Measurements from ENCODE around the gene PATL2.
"Not testable (repeated sequence)": the region's sequence is repeated elsewhere in the genome, so short reads cannot be mapped to it uniquely, and the experiment has no call there.

Gene PATL2

GRCh38 chr15:44706946-44707636 is 4.0 kb downstream of the PATL2 start:
- H3K27me3 ChIP-seq (ENCODE audit: insufficient read depth, low read length), result no peaks in the 10 kb centered on the region
- no peak overlapping the region for H3K27ac ChIP-seq (ENCODE audit: low read depth, low read length)
- no peak overlapping the region for H3K4me3 ChIP-seq (ENCODE audit: low read depth, low read length)
- peaks cover 22% of the 10 kb centered on the region for H3K79me2 ChIP-seq (ENCODE audit: control insufficient read depth, insufficient read depth, low read length, unreplicated experiment)
- no peaks in the 10 kb centered on the region for H3K4me1 ChIP-seq (ENCODE audit: control insufficient read depth, insufficient read depth, low read length, unreplicated experiment)
- H2AFZ ChIP-seq (ENCODE audit: low read length, unreplicated experiment), result no peak overlapping the region
- peaks cover 16% of the 10 kb centered on the region; the same call in 1 of the 2 replicates for H3K36me3 ChIP-seq (ENCODE audit: insufficient read depth, low read length)

DNA sequence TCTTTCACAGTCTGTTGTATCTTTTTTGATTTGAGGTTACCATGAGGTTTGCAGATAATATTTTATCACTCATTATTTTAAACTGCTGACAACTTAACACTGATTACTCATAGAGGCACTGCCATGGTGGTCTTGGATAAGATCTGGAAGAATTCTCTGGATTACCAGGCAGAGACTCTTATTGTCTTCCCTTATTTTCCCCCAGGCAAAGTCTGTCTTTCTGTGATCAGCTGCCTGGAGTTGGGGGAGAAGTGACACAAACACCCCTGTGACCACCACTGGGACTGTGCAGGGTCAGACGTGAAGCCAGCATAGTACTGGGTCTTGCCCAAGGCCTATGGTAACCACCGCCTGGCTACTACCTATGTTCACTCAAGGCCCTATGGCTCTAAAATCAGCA is 4.7 kb downstream of the PATL2 start:
- no peaks in the 10 kb centered on the region for H3K4me1 ChIP-seq (ENCODE audit: control insufficient read depth, insufficient read depth, low read length, unreplicated experiment)
- no peak overlapping the region for H2AFZ ChIP-seq (ENCODE audit: low read length, unreplicated experiment)
- no peak overlapping the region for H3K4me3 ChIP-seq (ENCODE audit: low read depth, low read length)
- peaks cover 15% of the 10 kb centered on the region; the same call in 1 of the 2 replicates for H3K36me3 ChIP-seq (ENCODE audit: insufficient read depth, low read length)
- no peaks in the 10 kb centered on the region for H3K27me3 ChIP-seq (ENCODE audit: insufficient read depth, low read length)
- peaks cover 15% of the 10 kb centered on the region for H3K79me2 ChIP-seq (ENCODE audit: control insufficient read depth, insufficient read depth, low read length, unreplicated experiment)
- no peak overlapping the region for H3K27ac ChIP-seq (ENCODE audit: low read depth, low read length)

DNA sequence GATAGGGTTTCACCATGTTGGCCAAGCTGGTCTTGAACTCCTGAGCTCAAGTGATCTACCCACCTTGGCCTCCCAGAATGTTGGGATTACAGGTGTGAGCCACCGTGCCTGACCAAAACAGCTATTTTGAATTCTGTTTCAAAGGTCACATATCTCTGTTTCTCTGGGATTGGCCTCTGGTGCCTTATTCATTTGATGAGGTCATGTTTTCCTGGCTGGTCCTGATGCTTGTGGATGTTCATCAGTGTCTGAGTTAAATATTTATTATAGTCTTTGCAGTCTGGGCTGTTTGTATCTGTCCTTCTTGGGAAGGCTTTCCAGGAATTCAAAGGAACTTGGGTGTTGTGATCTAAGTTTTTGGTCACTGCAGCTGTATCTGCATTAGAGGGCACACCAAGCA is 5.1 kb downstream of the PATL2 start:
- Histone ChIP-seq H2AFZ (ENCODE audit: low read length, unreplicated experiment) (no peak overlapping the region), H3K79me2 (ENCODE audit: control insufficient read depth, insufficient read depth, low read length, unreplicated experiment) (peaks cover 13% of the 10 kb centered on the region), H3K27me3 (ENCODE audit: insufficient read depth, low read length) (no peaks in the 10 kb centered on the region), H3K4me3 (ENCODE audit: low read depth, low read length) (no peak overlapping the region), H3K27ac (ENCODE audit: low read depth, low read length) (no peak overlapping the region), H3K4me1 (ENCODE audit: control insufficient read depth, insufficient read depth, low read length, unreplicated experiment) (no peaks in the 10 kb centered on the region), H3K36me3 (ENCODE audit: insufficient read depth, low read length) (peaks cover 15% of the 10 kb centered on the region; the same call in 1 of the 2 replicates)

DNA sequence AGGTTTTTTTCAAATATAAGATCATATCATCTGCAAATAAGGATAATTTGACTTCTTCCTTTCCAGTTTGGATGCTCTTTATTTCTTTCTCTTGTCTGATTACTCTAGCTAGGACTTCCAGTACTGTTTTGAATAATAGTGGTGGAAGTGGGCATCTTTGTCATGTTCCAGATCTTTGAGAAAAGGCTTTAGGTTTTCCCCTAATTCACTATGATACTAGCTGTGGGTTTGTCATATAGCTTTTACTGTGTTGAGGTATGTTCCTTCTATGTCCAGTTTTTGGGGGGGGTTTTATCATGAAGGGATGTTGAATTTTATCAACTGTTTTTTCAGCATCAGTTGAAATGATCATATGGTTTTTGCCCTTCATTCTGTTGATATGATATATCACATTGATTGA is 10.4 kb downstream of the PATL2 start:
- not testable (repeated sequence) for H3K79me2 ChIP-seq (ENCODE audit: control insufficient read depth, insufficient read depth, low read length, unreplicated experiment); H3K27me3 ChIP-seq (ENCODE audit: insufficient read depth, low read length); H2AFZ ChIP-seq (ENCODE audit: low read length, unreplicated experiment); H3K4me1 ChIP-seq (ENCODE audit: control insufficient read depth, insufficient read depth, low read length, unreplicated experiment); H3K27ac ChIP-seq (ENCODE audit: low read depth, low read length); H3K4me3 ChIP-seq (ENCODE audit: low read depth, low read length); H3K36me3 ChIP-seq (ENCODE audit: insufficient read depth, low read length)

GRCh38 chr15:44698641-44699040 is 12.5 kb downstream of the PATL2 start:
- Histone ChIP-seq H3K79me2 (ENCODE audit: control insufficient read depth, insufficient read depth, low read length, unreplicated experiment) (no peaks in the 10 kb centered on the region), H3K4me1 (ENCODE audit: control insufficient read depth, insufficient read depth, low read length, unreplicated experiment) (peaks cover 4% of the 10 kb centered on the region)

DNA sequence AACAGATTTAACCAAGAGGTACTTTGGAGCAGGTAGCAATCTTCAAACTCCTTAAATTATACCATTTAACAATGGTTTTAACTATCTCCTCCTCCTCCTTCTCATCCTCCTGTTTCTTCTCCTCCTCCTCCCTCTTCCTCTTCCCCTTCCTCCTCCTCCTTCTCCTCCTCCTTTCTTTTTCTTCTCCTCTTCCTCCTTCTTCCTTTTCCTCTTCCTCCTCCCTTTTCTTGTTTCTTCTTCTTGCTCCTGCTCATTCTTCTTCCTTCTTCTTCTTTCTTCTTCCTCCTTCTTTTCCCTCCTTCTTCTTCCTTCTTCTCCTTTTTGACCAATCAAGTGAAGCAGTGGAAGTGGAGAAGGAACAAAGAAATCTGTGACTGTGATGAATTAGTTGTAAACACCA is 14.1 kb downstream of the PATL2 start:
- H3K27me3 ChIP-seq (ENCODE audit: insufficient read depth, low read length), result no peaks in the 10 kb centered on the region
- no peak overlapping the region for H3K4me3 ChIP-seq (ENCODE audit: low read depth, low read length)
- H3K36me3 ChIP-seq (ENCODE audit: insufficient read depth, low read length), result no peaks in the 10 kb centered on the region
- H3K79me2 ChIP-seq (ENCODE audit: control insufficient read depth, insufficient read depth, low read length, unreplicated experiment), result no peaks in the 10 kb centered on the region
- peaks cover 4% of the 10 kb centered on the region for H3K4me1 ChIP-seq (ENCODE audit: control insufficient read depth, insufficient read depth, low read length, unreplicated experiment)
- H2AFZ ChIP-seq (ENCODE audit: low read length, unreplicated experiment), result no peak overlapping the region
- H3K27ac ChIP-seq (ENCODE audit: low read depth, low read length), result no peak overlapping the region

More at GRCh38 chr15:44698641-44699040, 12.5 kb downstream of the PATL2 start:
- Histone ChIP-seq H2AFZ (ENCODE audit: low read length, unreplicated experiment) (no peak overlapping the region), H3K27me3 (ENCODE audit: insufficient read depth, low read length) (no peaks in the 10 kb centered on the region), H3K27ac (ENCODE audit: low read depth, low read length) (no peak overlapping the region), H3K4me3 (ENCODE audit: low read depth, low read length) (no peak overlapping the region), H3K36me3 (ENCODE audit: insufficient read depth, low read length) (no peaks in the 10 kb centered on the region)

GRCh38 chr15:44695294-44695693 is 15.8 kb downstream of the PATL2 start:
- Histone ChIP-seq H3K36me3 (ENCODE audit: insufficient read depth, low read length) (no peaks in the 10 kb centered on the region), H3K79me2 (ENCODE audit: control insufficient read depth, insufficient read depth, low read length, unreplicated experiment) (no peaks in the 10 kb centered on the region), H3K4me1 (ENCODE audit: control insufficient read depth, insufficient read depth, low read length, unreplicated experiment) (peaks cover 4% of the 10 kb centered on the region), H3K4me3 (ENCODE audit: low read depth, low read length) (no peak overlapping the region), H2AFZ (ENCODE audit: low read length, unreplicated experiment) (no peak overlapping the region), H3K27ac (ENCODE audit: low read depth, low read length) (no peak overlapping the region), H3K27me3 (ENCODE audit: insufficient read depth, low read length) (no peaks in the 10 kb centered on the region)

DNA sequence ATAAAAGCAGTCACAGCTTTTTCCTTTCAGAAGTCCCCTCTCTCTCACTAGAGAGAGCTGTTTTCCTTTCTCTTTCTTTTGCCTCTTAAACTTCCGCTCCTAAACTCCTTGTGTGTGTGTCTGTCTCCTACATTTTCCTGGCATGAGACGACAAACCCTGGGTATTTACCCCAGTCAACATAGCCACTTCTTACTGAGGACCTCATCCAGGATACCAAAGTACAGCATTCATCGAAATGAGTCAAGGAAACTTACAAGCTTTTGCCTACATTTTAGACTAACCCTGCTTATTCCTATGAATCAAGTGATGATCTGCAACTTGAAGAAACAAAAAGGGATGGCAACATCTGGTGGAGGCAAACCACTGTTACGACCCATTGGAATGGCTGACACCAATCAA is 16.7 kb downstream of the PATL2 start:
- Histone ChIP-seq H3K79me2 (ENCODE audit: control insufficient read depth, insufficient read depth, low read length, unreplicated experiment) (no peaks in the 10 kb centered on the region), H3K27ac (ENCODE audit: low read depth, low read length) (no peak overlapping the region), H3K27me3 (ENCODE audit: insufficient read depth, low read length) (no peaks in the 10 kb centered on the region), H3K4me3 (ENCODE audit: low read depth, low read length) (no peak overlapping the region), H3K4me1 (ENCODE audit: control insufficient read depth, insufficient read depth, low read length, unreplicated experiment) (peaks cover 4% of the 10 kb centered on the region), H2AFZ (ENCODE audit: low read length, unreplicated experiment) (peak overlapping the region; percentile 38), H3K36me3 (ENCODE audit: insufficient read depth, low read length) (no peaks in the 10 kb centered on the region)

DNA sequence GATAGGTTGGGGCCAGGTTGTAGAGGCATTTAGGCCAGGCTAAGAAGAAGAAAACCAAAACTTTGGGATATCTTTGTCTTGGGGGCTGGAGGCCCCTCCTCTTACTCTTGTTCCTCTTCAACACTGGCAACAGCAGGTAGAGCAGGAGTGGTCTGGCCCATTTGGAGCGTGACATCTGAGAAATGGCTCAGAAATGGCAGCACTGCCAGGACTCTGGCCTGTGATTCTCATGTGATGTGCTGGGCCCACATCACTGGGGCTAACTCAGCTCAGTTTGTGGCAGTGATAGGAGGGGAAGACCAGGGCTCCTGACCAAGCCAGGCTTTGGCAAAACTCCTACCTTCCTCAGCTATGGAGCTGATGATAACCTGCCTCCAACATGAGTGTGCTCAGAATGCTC is 18.5 kb downstream of the PATL2 start:
- H3K27me3 ChIP-seq (ENCODE audit: insufficient read depth, low read length), result no peaks in the 10 kb centered on the region
- H3K36me3 ChIP-seq (ENCODE audit: insufficient read depth, low read length), result no peaks in the 10 kb centered on the region
- no peak overlapping the region for H2AFZ ChIP-seq (ENCODE audit: low read length, unreplicated experiment)
- H3K4me3 ChIP-seq (ENCODE audit: low read depth, low read length), result no peak overlapping the region
- no peak overlapping the region for H3K27ac ChIP-seq (ENCODE audit: low read depth, low read length)
- H3K4me1 ChIP-seq (ENCODE audit: control insufficient read depth, insufficient read depth, low read length, unreplicated experiment), result peaks cover 4% of the 10 kb centered on the region
- H3K79me2 ChIP-seq (ENCODE audit: control insufficient read depth, insufficient read depth, low read length, unreplicated experiment), result no peaks in the 10 kb centered on the region

- not testable (repeated sequence) for H3K4me3 ChIP-seq (ENCODE audit: low read depth, low read length); H3K36me3 ChIP-seq (ENCODE audit: insufficient read depth, low read length); H3K4me1 ChIP-seq (ENCODE audit: control insufficient read depth, insufficient read depth, low read length, unreplicated experiment); H2AFZ ChIP-seq (ENCODE audit: low read length, unreplicated experiment); H3K27me3 ChIP-seq (ENCODE audit: insufficient read depth, low read length); H3K79me2 ChIP-seq (ENCODE audit: control insufficient read depth, insufficient read depth, low read length, unreplicated experiment); H3K27ac ChIP-seq (ENCODE audit: low read depth, low read length)
Measured at GRCh38 chr15:44690245-44690644, 20.9 kb downstream of the PATL2 start.

GRCh38 chr15:44689318-44689717 is 21.8 kb downstream of the PATL2 start:
- not testable (repeated sequence) for H3K27ac ChIP-seq (ENCODE audit: low read depth, low read length); H3K79me2 ChIP-seq (ENCODE audit: control insufficient read depth, insufficient read depth, low read length, unreplicated experiment); H3K36me3 ChIP-seq (ENCODE audit: insufficient read depth, low read length); H3K27me3 ChIP-seq (ENCODE audit: insufficient read depth, low read length); H3K4me3 ChIP-seq (ENCODE audit: low read depth, low read length); H3K4me1 ChIP-seq (ENCODE audit: control insufficient read depth, insufficient read depth, low read length, unreplicated experiment); H2AFZ ChIP-seq (ENCODE audit: low read length, unreplicated experiment)
